ENCODE data around the gene MOB1B.

MOB1B gene

DNA sequence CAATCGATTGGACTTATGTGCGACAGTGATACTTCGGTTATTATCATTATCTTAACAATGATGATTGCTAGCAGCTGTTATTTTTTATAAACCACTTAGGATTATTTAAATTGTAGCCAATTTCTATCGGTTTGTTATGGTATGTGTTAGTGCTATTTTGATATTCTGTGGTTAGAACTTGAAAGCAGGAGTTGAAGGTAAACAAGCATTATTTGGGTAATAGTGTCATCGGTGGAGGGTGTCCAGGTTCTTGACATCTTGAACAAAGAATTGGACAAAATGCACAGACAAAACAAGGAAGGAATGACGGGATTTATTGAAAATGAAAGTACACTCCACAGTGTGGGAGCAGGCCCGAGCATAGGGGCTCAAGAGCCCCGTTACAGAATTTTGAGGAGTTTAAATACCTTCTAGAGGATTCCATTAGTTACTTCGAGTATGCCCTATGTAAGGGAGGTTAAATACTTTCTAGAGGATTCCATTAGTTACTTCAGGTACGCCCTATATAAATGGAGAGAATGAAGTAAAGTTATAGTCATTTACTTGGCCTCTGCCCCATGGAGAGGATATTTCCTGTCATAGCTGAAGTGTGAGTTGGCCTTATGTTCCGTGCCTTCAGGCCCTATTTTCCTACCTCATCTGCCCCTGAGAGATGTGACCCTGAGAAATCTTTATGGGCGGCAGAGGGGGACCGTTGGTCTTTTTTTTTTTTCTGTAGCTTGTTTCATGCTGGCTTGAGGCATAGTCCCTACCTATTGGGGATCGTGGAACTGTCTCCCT, 13.1 kb downstream of the MOB1B start:
- DNase-seq = no peak

GRCh38 chr4:70915874-70916559, 13.8 kb downstream of the MOB1B start:
- no peak for DNase-seq

DNA sequence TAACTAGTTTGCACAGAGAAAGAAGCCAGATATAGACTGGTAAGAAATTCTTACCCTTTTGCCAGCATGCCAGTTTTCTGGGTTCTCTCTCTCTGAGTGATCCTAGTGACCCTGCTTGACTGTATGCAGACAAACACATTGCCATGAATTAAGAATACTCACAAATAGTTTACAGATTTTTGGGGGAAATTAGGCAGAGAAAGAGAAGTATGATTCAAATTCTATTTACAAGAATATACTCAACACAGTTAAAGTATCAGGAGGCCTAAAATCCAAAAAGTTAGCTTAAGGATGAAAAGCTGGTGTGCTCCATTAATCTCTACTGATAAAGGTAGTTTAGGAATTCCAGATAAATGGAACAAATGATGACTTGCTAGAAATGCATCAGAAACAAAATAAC, 18.4 kb downstream of the MOB1B start:
- DNase-seq = no peak

DNA sequence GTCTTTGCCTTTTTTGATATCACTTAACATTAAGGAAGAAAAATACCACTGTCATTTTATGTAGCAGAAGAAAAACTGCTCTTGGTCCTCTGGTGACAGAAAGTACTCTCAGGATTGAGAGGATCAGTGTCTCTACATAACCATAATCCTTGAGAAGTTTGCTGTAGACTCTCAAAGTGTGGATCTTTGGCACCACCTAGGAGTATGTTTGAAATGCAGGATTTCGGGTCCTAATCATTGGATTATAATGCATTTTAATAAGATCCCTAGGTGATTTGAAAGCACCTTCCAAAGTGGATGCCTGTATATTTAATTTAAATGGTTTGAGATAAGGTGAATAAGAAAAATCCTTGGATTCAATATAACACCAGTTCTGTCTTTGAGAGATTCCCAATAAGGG, 23.2 kb downstream of the MOB1B start:
- no peak for DNase-seq

GRCh38 chr4:70925899-70926635, 23.9 kb downstream of the MOB1B start:
- DNase-seq = no peak

DNA sequence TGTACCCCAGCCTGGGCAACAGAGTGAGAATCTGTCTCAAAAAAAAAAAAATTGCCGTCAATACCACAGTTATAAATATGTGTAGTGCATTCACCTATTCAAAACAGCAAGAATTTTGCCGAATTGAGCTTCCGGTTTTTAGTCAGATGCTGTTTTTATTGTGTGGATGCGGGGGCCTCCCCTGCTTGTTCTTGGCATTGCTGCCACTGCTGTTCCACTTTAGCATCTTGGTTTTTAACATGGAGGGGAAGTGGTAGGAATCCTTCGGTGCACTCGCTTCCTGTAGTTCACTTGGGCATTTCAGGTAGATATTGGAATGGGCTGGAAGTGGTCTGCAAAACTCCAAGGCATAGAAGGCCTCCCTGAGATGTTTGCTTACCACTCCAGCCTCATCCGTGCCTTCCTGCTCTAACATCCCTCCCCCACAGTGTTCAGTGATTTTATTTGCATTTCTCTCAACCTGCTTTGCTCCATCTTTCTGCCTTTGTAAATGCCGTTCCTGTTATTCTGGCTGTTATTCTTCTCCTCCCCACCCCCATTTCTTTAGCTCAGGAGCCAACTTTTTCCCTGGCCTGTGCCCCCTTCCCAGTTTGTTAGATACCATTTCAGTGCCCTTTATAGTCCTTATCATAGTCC, 25.5 kb downstream of the MOB1B start:
- no peak for DNase-seq

DNA sequence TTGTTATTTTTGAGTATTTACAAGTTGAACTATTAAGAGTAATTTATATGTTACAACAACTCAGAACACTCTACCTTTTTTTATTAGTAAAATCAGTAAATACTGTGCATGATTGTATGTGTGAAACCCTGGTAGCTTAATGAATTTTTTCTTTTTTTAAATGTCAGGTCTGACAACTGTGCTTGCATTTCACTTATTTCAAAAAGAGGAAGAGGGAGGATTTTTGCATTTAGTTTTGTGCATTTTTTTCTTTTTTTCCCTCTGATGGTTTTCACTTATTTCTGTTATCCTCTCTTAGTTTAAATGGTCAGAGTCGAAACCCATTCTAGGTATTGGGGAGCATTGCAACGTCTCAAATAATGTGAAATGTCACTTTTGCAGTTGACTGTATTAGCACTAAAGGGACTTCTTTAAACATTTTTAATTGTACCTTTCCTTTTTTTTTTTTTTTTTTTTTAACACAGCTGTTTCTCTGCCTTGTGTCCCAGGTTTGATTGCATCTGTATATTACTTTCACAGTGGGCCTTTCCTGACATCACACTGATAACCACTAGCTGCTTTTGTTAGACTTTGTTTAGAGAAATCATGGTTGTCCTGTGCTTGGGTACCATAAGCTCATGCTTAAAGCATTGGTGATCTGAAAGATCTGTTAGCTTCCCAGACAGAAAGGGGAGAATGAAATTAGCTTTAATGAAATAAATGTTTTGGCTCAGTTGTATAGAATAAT, 28.5 kb downstream of the MOB1B start:
- DNase-seq = no peak

- no peak for DNase-seq
Measured at GRCh38 chr4:70931347-70931746, 29.2 kb downstream of the MOB1B start.

- DNase-seq = no peak
Measured at GRCh38 chr4:70932984-70933383, 30.8 kb downstream of the MOB1B start.

DNA sequence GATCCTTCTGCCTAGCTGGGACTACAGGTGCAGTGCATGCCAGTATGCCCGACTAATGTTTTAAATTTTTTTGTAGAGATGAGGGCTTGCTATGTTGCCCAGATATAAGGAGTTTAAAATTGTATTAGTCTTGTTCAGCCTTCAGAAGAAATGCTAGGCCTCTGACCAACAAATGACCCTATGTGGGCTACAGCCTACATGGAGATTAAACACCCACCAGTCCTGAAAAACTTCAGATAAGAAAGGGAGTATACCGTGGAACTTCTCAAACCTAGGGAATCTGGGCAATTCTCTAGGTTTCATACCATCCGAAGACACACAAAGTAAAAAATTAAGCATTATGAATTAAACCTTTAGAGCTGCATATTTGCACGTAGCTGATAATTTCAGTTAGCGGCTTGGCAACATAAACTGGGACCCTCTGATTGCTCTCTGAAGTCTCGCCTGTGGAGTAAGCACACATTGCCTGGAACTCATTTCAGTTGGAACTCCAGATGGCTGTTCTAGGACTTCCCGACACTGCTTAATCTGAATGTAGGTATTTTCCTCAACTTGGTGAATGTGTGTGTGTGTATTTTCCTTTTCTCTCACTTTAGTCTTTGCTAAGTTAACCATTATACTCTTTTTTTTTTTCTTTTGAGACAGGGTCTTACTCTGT, 33.0 kb downstream of the MOB1B start:
- no peak for DNase-seq

GRCh38 chr4:70936200-70936787, 34.1 kb downstream of the MOB1B start:
- no peak for DNase-seq

GRCh38 chr4:70938086-70938485, 35.9 kb downstream of the MOB1B start:
- DNase-seq = no peak

DNA sequence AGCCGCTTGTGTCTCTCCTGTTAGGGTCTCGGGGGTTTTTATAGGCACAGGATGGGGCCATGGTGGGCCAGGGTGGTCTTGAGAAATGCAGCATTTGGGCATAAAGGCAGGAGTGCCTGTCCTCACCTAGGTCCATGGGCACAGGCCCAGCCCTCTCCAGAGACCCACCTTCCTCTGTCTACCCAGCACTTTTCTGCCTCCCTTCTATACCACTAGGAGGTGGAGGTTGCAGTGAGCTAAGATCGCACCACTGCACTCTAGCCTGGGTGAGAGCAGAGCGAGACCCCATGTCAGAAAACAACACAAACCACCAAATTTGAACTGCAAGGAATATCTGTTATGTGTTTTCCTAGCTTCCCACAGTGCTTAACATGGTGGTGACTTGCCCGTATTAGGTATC, 38.0 kb downstream of the MOB1B start:
- no peak for DNase-seq

- no peak for DNase-seq
Measured at GRCh38 chr4:70943114-70943513, 40.9 kb downstream of the MOB1B start.

GRCh38 chr4:70945046-70945445, 42.9 kb downstream of the MOB1B start:
- no peak for DNase-seq

GRCh38 chr4:70945452-70946055, 43.4 kb downstream of the MOB1B start:
- DNase-seq = no peak

DNA sequence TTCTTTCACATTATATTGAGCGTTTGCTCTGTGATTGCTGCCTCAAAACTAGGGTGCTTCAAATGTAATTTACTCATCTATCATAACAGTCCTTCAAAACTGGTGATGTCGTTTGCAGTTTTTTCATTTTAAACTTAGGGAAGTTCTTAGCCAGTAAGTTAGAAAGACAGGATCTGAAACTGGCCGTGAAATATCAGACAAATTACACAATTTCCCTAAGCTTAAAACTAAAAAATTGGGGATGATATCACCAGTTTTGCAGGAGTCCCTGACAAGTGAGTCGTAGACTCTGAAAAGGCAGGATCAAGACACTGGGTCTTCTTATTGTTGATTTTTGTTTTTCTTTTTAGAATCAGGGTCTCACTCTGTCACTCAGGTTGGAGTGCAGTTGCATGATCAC, 44.8 kb downstream of the MOB1B start:
- no peak for DNase-seq

DNA sequence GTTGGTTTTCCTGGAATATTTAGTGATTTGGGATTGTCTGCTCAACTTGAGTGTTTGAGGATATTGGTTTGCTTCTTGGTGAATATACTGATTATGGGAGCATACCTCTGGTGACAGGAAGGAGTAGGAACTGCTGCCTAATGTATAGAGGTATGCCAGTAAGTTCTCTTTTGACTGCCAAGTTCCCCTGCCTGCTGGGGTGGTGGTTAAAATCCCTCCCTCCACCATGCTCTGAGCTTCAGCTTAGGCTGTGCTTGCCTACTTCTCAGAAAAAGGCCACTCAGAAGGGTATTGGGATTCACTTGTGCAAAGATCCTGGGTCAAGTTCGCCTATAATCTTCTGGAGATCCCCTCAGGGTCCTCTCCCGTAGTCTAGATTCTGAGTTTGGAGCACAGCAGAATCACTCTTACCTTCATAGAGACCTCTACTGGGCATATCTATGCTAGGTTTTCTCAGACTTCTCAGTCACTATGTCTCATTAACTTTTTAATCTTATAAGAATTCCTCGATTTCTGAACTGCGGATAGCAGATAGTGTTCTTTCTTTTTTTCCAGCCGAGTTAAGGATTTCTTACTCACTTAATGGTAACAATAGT, 46.6 kb downstream of the MOB1B start:
- DNase-seq = no peak

DNA sequence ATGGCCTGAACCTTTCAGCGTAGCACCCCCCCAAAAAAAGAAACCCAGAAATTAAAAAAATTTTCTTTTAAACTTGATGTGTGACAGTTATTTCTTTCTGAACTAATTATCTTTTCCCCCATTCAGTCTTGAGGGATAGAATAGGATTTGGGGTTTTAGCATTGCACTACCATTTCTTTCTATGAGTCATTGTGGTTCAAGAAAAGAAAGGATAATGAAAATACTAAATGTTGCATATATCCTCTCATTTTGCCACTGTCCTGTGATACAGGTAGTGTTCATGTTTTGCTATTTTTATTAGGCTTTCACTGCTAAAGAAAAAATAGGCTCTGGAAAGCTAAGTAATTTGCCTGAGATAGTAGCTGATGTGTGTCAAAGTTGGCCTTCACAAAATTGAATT, 51.9 kb downstream of the MOB1B start:
- DNase-seq = no peak

DNA sequence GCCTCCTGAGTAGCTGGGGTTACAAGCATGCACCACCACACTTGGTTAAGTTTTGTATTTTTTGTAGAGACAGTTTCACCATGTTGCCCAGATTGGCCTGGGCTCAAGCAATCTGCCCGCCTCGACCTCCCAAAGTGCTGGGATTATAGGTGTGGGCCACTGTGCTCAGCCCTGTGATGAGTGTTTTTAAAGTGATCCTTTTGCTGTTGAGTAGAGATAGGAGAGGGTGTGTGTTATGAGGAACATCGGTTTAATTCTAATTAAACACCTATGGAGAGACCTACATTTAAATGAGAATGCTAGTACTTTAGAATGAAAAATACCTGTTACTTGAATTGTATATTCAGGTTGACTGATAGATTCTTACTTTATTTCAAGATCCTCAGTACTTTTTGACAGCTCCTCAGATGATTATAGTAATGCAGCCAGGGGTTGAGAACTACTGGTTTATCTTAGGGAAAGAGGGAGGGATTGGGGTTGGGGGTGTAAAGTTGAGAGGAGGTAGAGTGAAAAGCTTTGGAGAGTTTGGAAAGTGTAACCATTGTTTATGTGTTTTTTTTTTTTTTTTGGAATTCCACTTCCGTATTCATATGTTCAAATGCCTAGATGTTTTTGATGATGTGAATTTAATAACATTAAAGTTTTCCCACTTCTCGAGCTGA, 54.5 kb downstream of the MOB1B start:
- no peak for DNase-seq

Measured in right forelimb (tissue), 1 donor.